Measurements from ENCODE around the gene ASTN2. TPM values are rescaled to one million over a fixed set of nuclear protein-coding genes. Genes with fewer than 3 reads are reported as not detected.

Gene ASTN2
- total and polyA plus RNA-seq, 4 donors = 0.57 to 2.9 (median 1.4) TPM

GRCh38 chr9:116515541-116515940 is 899.3 kb downstream of the ASTN2 start:
- DNase-seq (ENCODE audit: low spot score) = no peak
- TF ChIP-seq FOXA2 (IDR thresholded peaks at IDR 0.05) (no peak), ZBTB33 (IDR thresholded peaks at IDR 0.05) (no peak), YY1 (IDR thresholded peaks at IDR 0.05) (no peak), REST (IDR thresholded peaks at IDR 0.05) (no peak), TAF1 (conservative IDR thresholded peaks at IDR 0.05) (no peak), HNF4G (IDR thresholded peaks at IDR 0.05) (no peak)
- Histone ChIP-seq H3K4me1 (ENCODE audit: control insufficient read depth in 4 of 4, insufficient read depth in 4 of 4, low read length in 3 of 4) (no peaks in the 10 kb centered on the region), H3K9ac (ENCODE audit: low read depth in 1 of 2, low read length in 2 of 2) (no peak overlapping the region), H3K36me3 (ENCODE audit: control insufficient read depth in 4 of 4, insufficient read depth in 3 of 4, low read depth in 1 of 4, low read length in 3 of 4) (no peaks in the 10 kb centered on the region), H3K27ac (ENCODE audit: low read depth in 1 of 2, low read length in 2 of 2) (no peak overlapping the region), H3K9me3 (ENCODE audit: control insufficient read depth in 4 of 4, low read length in 3 of 4) (peaks cover 0 to 2% (median 0%) of the 10 kb centered on the region in 4 donors), H3K27me3 (ENCODE audit: control insufficient read depth in 4 of 4, insufficient read depth in 4 of 4, low read length in 3 of 4) (no peaks in the 10 kb centered on the region), H3K4me3 (ENCODE audit: low read depth in 1 of 3, low read length in 3 of 3) (no peak overlapping the region)

GRCh38 chr9:116506685-116507084 is 908.2 kb downstream of the ASTN2 start:
- H3K36me3 ChIP-seq (ENCODE audit: control insufficient read depth in 4 of 4, insufficient read depth in 3 of 4, low read depth in 1 of 4, low read length in 3 of 4) = no peaks in the 10 kb centered on the region
- H3K9ac ChIP-seq (ENCODE audit: low read depth in 1 of 2, low read length in 2 of 2) = no peak overlapping the region
- H3K27me3 ChIP-seq (ENCODE audit: control insufficient read depth in 4 of 4, insufficient read depth in 4 of 4, low read length in 3 of 4) = no peaks in the 10 kb centered on the region
- DNase-seq (ENCODE audit: low spot score) = no peak
- no peak overlapping the region for H3K27ac ChIP-seq (ENCODE audit: low read depth in 1 of 2, low read length in 2 of 2)
- H3K4me3 ChIP-seq (ENCODE audit: low read depth in 1 of 3, low read length in 3 of 3) = no peak overlapping the region
- TF ChIP-seq TAF1 (conservative IDR thresholded peaks at IDR 0.05) = no peak
- TF ChIP-seq RXRA (IDR thresholded peaks at IDR 0.05) = no peak
- no peak for TF ChIP-seq ZBTB33 (IDR thresholded peaks at IDR 0.05)
- no peak for TF ChIP-seq EGR1 (IDR thresholded peaks at IDR 0.05; ENCODE audit: low read depth in 2 of 2)
- no peak for TF ChIP-seq YY1 (IDR thresholded peaks at IDR 0.05)
- TF ChIP-seq RAD21 (IDR thresholded peaks at IDR 0.05) = no peak
- no peak for TF ChIP-seq JUND (IDR thresholded peaks at IDR 0.05)
- TF ChIP-seq FOXA2 (IDR thresholded peaks at IDR 0.05) = no peak
- TF ChIP-seq HNF4G (IDR thresholded peaks at IDR 0.05) = no peak
- H3K4me1 ChIP-seq (ENCODE audit: control insufficient read depth in 4 of 4, insufficient read depth in 4 of 4, low read length in 3 of 4) = peaks cover 0 to 6% (median 2%) of the 10 kb centered on the region in 4 donors
- H3K9me3 ChIP-seq (ENCODE audit: control insufficient read depth in 4 of 4, low read length in 3 of 4) = no peaks in the 10 kb centered on the region
- 95% methylated on average over 4 of the region's 4 CpGs for WGBS

All from liver (tissue), 9 donors.